Epithelial cell of proximal tubule (primary cell): ENCODE data around the gene ATG16L2. TPM values are rescaled to one million over a fixed set of nuclear protein-coding genes. Genes with fewer than 3 reads are reported as not detected.
A peak's percentile ranks its signal among the peaks of the same experiment; 100 is the strongest.

Experiments used
- DNase-seq: peaks from one replicate; pipeline ENCODE4 v3.0.0-alpha.2; 2011; ENCODE audit warnings: low read depth
- H3K4me3 ChIP-seq: 2 replicates; pipeline ENCODE4 v1.5.1; 2011; ENCODE audit warnings: low read depth, mild to moderate bottlenecking, low read length
- total RNA-seq: library from RNA; depleted of rRNA; stranded (reverse); fragments of >200 nt; gene quantifications from 2 replicates; pipeline ENCODE4 v1.2.3, GENCODE V29; 2015
- TF ChIP-seq, protein P1 (sequence below): conservative IDR thresholded peaks from 2 replicates; pipeline ENCODE4 v1.5.1; 2012; ENCODE audit warnings: low read depth, mild to moderate bottlenecking, low read length

ATG16L2 gene
- total RNA-seq, 1 donor from 2014 or later = 40.1 TPM

DNA sequence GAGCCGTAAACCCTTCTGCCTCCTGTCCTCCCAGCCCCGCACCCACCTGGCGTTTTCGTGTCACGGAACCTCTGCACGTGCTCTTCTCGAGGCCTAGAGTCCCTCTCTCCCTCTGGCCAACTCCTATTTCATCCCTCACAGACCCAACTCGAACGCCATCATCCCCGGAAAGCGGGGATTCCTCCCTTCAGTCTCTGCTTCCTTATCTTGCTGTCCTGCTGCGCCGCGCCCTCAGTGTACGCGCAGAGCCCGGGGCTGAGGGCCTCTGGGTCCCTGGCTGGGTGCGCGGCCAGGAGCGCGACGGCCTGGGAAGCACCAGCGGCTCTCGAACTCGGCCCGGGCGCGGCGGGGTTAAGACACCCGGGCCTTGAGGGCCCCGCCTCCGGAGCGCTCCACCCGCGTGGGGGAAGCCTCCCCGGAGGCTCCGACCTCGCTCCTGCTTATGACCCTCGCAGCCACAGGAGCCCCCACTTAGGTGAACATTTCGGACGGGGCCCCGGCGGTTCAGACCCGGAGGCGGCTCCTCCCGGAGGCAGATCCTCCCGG lies 398 bp upstream of the ATG16L2 start:
- peak overlapping the region; percentile 87 for H3K4me3 ChIP-seq
- no peak for DNase-seq
- TF ChIP-seq, protein P1, sequence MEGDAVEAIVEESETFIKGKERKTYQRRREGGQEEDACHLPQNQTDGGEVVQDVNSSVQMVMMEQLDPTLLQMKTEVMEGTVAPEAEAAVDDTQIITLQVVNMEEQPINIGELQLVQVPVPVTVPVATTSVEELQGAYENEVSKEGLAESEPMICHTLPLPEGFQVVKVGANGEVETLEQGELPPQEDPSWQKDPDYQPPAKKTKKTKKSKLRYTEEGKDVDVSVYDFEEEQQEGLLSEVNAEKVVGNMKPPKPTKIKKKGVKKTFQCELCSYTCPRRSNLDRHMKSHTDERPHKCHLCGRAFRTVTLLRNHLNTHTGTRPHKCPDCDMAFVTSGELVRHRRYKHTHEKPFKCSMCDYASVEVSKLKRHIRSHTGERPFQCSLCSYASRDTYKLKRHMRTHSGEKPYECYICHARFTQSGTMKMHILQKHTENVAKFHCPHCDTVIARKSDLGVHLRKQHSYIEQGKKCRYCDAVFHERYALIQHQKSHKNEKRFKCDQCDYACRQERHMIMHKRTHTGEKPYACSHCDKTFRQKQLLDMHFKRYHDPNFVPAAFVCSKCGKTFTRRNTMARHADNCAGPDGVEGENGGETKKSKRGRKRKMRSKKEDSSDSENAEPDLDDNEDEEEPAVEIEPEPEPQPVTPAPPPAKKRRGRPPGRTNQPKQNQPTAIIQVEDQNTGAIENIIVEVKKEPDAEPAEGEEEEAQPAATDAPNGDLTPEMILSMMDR = no peak

- TF ChIP-seq, protein P1 = no peak
- peak overlapping the region; percentile 87 for H3K4me3 ChIP-seq
- DNase-seq = no peak
These were observed 953 bp downstream of the ATG16L2 start for GRCh38 chr11:72815110-72815618.

- TF ChIP-seq, protein P1 = no peak
- no peak for DNase-seq
- no peak overlapping the region for H3K4me3 ChIP-seq
These were observed 2.3 kb downstream of the ATG16L2 start for GRCh38 chr11:72816404-72816990.

DNA sequence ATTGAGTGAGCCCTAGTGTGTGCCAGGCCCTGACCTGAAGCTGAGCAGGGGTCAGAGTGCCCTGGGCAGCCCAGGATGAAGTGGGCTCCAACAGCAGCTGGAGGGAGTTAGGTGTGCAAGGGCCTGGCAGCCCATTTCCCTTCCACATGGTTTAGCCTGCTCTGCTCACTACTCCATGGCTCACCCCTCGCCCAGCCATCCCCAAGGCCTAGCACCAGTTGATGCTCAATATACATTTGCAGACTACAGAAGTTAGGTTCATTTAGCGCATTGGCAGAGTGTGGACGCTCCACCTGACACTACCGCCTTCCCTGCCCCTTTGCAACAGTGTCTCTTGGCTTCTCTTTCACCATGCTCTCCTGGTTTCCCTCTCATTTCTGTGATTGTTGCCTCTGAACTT lies 3.8 kb downstream of the ATG16L2 start:
- no peak overlapping the region for H3K4me3 ChIP-seq
- no peak for DNase-seq
- TF ChIP-seq, protein P1 = no peak

GRCh38 chr11:72818971-72819370 lies 4.8 kb downstream of the ATG16L2 start:
- TF ChIP-seq, protein P1 = no peak
- no peak for DNase-seq
- H3K4me3 ChIP-seq = no peak overlapping the region

DNA sequence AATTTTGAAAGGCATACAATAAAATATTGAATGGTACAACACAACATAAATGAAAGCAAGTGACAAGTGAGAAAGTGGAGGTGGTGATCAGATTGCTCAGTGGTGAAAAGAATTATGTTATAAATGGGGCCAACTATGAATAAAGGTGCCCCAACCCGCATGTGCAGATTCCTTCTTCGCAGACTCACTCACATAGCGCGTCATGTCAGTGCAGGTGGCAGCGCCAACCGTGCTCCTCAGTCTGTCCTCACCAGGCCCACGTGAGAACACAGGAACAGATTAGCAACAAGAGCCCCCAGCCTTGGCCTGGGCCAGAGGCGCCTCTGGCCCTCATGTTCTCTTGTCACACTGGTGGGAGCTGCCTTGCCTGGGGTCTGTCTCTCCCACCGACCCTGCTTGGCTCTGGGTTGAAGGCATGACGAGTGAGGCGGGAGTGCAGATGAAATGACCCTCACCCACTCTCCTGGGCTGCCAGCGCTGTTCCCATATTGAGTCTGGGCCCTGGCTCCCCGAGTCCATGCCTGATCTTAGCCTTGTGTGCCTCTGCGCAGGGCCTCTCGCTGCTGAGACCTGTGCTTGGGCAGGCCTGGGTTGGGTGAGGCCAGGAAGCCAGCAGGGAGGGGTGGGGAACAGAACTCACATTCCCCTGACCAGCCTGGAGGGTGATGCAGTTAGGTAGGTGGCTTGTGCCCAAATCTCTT lies 6.4 kb downstream of the ATG16L2 start:
- no peak overlapping the region for H3K4me3 ChIP-seq
- TF ChIP-seq, protein P1 = no peak
- DNase-seq = no peak
